H1 (cell line): Measurements from ENCODE around the gene SSR2. TPM values are rescaled to one million over a fixed set of nuclear protein-coding genes. Genes with fewer than 3 reads are reported as not detected.

ENCODE experiments used
- CTCF ChIA-PET: fragments of 300-600 bp; sonication (Branson Sonifier 250); formaldehyde crosslinking; loops from one replicate; lab custom pipeline; 2021; ENCODE audit not compliant: partially characterized antibody; lab: Charles Lee
- POLR2A ChIA-PET: fragments of 300-600 bp; sonication (Branson Sonifier 250); formaldehyde crosslinking; loops from one replicate; lab custom pipeline; 2021; ENCODE audit warnings: inconsistent platforms; ENCODE audit not compliant: partially characterized antibody; lab: Charles Lee
- DNase-seq, 2 experiments: peaks; one replicate each; pipeline versions ENCODE4 v3.0.0 to v3.0.0-alpha.2; 2010 to 2022; ENCODE audit warnings: low spot score in 2 of 2, low read depth in 1 of 2, mixed read lengths in 1 of 2
- FAIRE-seq: peaks from 2 replicates; lab custom pipeline; 2011; peaks lifted over from hg19 to GRCh38; lab: Jason Lieb, UNC
- H2AFZ ChIP-seq: 2 replicates; pipeline ENCODE4 v1.8.1; 2012; ENCODE audit warnings: low read length, inconsistent platforms
- H2AK5ac ChIP-seq: 2 replicates; pipeline ENCODE4 v1.6.1; 2013; ENCODE audit warnings: low read depth, low read length
- H2BK120ac ChIP-seq: replicated peaks from 2 replicates; pipeline ENCODE3; 2013; ENCODE audit warnings: low read depth, low read length, inconsistent platforms
- H2BK12ac ChIP-seq: 2 replicates; pipeline ENCODE4 v1.6.1; 2013; ENCODE audit warnings: low read depth, low read length
- H2BK15ac ChIP-seq: 2 replicates; pipeline ENCODE4 v1.6.1; 2013; ENCODE audit warnings: low read length
- H2BK20ac ChIP-seq: 2 replicates; pipeline ENCODE4 v1.6.1; 2013; ENCODE audit warnings: low read length
- H2BK5ac ChIP-seq: 2 replicates; pipeline ENCODE4 v1.6.1; 2013; ENCODE audit warnings: low read depth, low read length
- H3K14ac ChIP-seq: 2 replicates; pipeline ENCODE4 v1.6.1; 2013; ENCODE audit warnings: inconsistent platforms; ENCODE audit not compliant: insufficient read length
- H3K18ac ChIP-seq: 2 replicates; pipeline ENCODE4 v1.6.1; 2013; ENCODE audit warnings: low read length; ENCODE audit errors: extremely low read depth
- H3K23ac ChIP-seq: 2 replicates; pipeline ENCODE4 v1.6.1; 2013; ENCODE audit warnings: inconsistent platforms; ENCODE audit not compliant: insufficient read length
- H3K23me2 ChIP-seq: 2 replicates; pipeline ENCODE4 v1.6.1; 2013; ENCODE audit warnings: low read depth, low read length
- H3K27ac ChIP-seq: 2 replicates; pipeline ENCODE4 v1.6.1; 2011; ENCODE audit warnings: low read depth, low read length, inconsistent platforms
- H3K27me3 ChIP-seq, 4 experiments: replicated peaks in 1 of 4; 1 replicate in 1 of 4; 2 replicates in 3 of 4; pipeline versions ENCODE4 v1.6.1 to v1.8.1; 2011 to 2013; ENCODE audit warnings: low read length in 3 of 4, mild to moderate bottlenecking in 3 of 4, inconsistent platforms in 2 of 4, mixed read lengths in 2 of 4, moderate library complexity in 1 of 4; ENCODE audit not compliant: control insufficient read depth in 3 of 4, insufficient read depth in 3 of 4; ENCODE audit errors: extremely low read depth in 1 of 4
- H3K36me3 ChIP-seq, 4 experiments: 2 replicates each; pipeline versions ENCODE4 v1.6.1 to v1.8.1; 2011 to 2013; ENCODE audit warnings: mild to moderate bottlenecking in 4 of 4, low read length in 3 of 4, moderate library complexity in 2 of 4, control low read depth in 1 of 4, inconsistent platforms in 1 of 4; ENCODE audit not compliant: insufficient read depth in 4 of 4, control insufficient read depth in 2 of 4
- H3K4ac ChIP-seq: replicated peaks from 2 replicates; pipeline ENCODE3; 2013; ENCODE audit warnings: low read length, low read depth, mixed read lengths, inconsistent platforms; ENCODE audit not compliant: insufficient read length
- H3K4me1 ChIP-seq, 4 experiments: replicated peaks in 1 of 4; 1 replicate in 1 of 4; 2 replicates in 3 of 4; pipeline versions ENCODE4 v1.6.1 to v1.8.1; 2011 to 2013; ENCODE audit warnings: low read length in 3 of 4, inconsistent platforms in 2 of 4, mixed read lengths in 1 of 4; ENCODE audit not compliant: insufficient read depth in 4 of 4, control insufficient read depth in 3 of 4
- H3K4me2 ChIP-seq, 2 experiments: 2 replicates each; pipeline versions ENCODE4 v1.6.1 to v1.8.1; 2011 to 2013; ENCODE audit warnings: low read depth in 2 of 2, low read length in 2 of 2, control low read depth in 1 of 2, inconsistent platforms in 1 of 2, mild to moderate bottlenecking in 1 of 2; ENCODE audit not compliant: insufficient read depth in 1 of 2
- H3K4me3 ChIP-seq, 4 experiments: fragments of 200-600, 300-600 bp in 1 of 4; sonication (generic), shearing (Covaris generic), sonication (Bioruptor Twin) in 1 of 4; 2 replicates each; pipeline versions ENCODE4 v1.5.1 to v1.8.1; 2011 to 2016; ENCODE audit warnings: low read length in 4 of 4, low read depth in 3 of 4, control low read depth in 2 of 4, inconsistent platforms in 2 of 4, mild to moderate bottlenecking in 2 of 4, mixed read lengths in 1 of 4, moderate library complexity in 1 of 4; ENCODE audit not compliant: insufficient read depth in 2 of 4; ENCODE audit errors: extremely low read depth in 1 of 4
- H3K56ac ChIP-seq: replicated peaks from 2 replicates; pipeline ENCODE3; 2013; ENCODE audit warnings: low read depth, mild to moderate bottlenecking, mixed read lengths, low read length, inconsistent platforms; ENCODE audit not compliant: insufficient read length
- H3K79me1 ChIP-seq: 2 replicates; pipeline ENCODE4 v1.6.1; 2013; ENCODE audit warnings: low read depth, low read length, control low read depth
- H3K79me2 ChIP-seq, 2 experiments: 2 replicates each; pipeline versions ENCODE4 v1.6.1 to v1.8.1; 2012 to 2013; ENCODE audit warnings: low read length in 2 of 2, mild to moderate bottlenecking in 2 of 2, inconsistent platforms in 1 of 2; ENCODE audit not compliant: insufficient read depth in 2 of 2, control insufficient read depth in 1 of 2
- H3K9ac ChIP-seq, 4 experiments: replicated peaks in 1 of 4; 1 replicate in 1 of 4; 2 replicates in 3 of 4; pipeline versions ENCODE4 v1.6.1 to v1.8.1; 2011 to 2013; ENCODE audit warnings: low read depth in 3 of 4, low read length in 3 of 4, control low read depth in 2 of 4, mild to moderate bottlenecking in 2 of 4, moderate library complexity in 2 of 4, inconsistent platforms in 1 of 4; ENCODE audit errors: extremely low read depth in 1 of 4
- H3K9me3 ChIP-seq, 2 experiments: 2 replicates each; pipeline versions ENCODE4 v1.6.1 to v1.8.1; 2012 to 2013; ENCODE audit warnings: mild to moderate bottlenecking in 2 of 2, moderate library complexity in 2 of 2, control low read depth in 1 of 2, inconsistent platforms in 1 of 2, low read depth in 1 of 2, low read length in 1 of 2, mixed read lengths in 1 of 2; ENCODE audit not compliant: insufficient read depth in 2 of 2
- H4K20me1 ChIP-seq, 2 experiments: replicated peaks in 1 of 2; 2 replicates each; pipeline versions ENCODE3 to v1.8.1; 2011 to 2013; ENCODE audit warnings: inconsistent platforms in 2 of 2, low read length in 2 of 2, mild to moderate bottlenecking in 1 of 2; ENCODE audit not compliant: insufficient read depth in 2 of 2, control insufficient read depth in 1 of 2
- H4K5ac ChIP-seq: 2 replicates; pipeline ENCODE4 v1.6.1; 2013; ENCODE audit warnings: low read length, low read depth, mixed read lengths, inconsistent platforms; ENCODE audit not compliant: insufficient read length
- H4K8ac ChIP-seq: 2 replicates; pipeline ENCODE4 v1.8.0; 2013; ENCODE audit warnings: mild to moderate bottlenecking, moderate library complexity, low read length, inconsistent platforms; ENCODE audit not compliant: insufficient read depth; ENCODE audit errors: extremely low read depth
- H4K91ac ChIP-seq: replicated peaks from 2 replicates; pipeline ENCODE3; 2013; ENCODE audit warnings: low read length, mixed read lengths, inconsistent platforms; ENCODE audit not compliant: insufficient read length
- CHD2 ChIP-seq: IDR thresholded peaks from 2 replicates; pipeline ENCODE4 v1.6.1; 2012; ENCODE audit warnings: low read length, improper control_type of control experiment
- EGR1 ChIP-seq: IDR thresholded peaks from 2 replicates; pipeline ENCODE4 v1.6.1; 2011; ENCODE audit warnings: low read depth, low read length, borderline replicate concordance
- EP300 ChIP-seq, 2 experiments: IDR thresholded peaks; 1 replicate in 1 of 2; 2 replicates in 1 of 2; pipeline ENCODE4 v1.6.1; 2011 to 2012; ENCODE audit warnings: low read depth in 2 of 2, low read length in 2 of 2, mild to moderate bottlenecking in 2 of 2, borderline replicate concordance in 1 of 2, inconsistent platforms in 1 of 2, moderate library complexity in 1 of 2
- EZH2 ChIP-seq: fragments of 200-600 bp; sonication (generic); IDR thresholded peaks from 2 replicates; pipeline ENCODE4 v1.7.1; 2012; ENCODE audit warnings: low read depth, mild to moderate bottlenecking, moderate library complexity, low read length, inconsistent platforms; ENCODE audit not compliant: severe bottlenecking
- FOSL1 ChIP-seq: IDR thresholded peaks from 2 replicates; pipeline ENCODE4 v1.6.1; 2011; ENCODE audit warnings: mild to moderate bottlenecking, low read depth, low read length, moderate library complexity; ENCODE audit not compliant: insufficient read depth
- HDAC2 ChIP-seq, 2 experiments: fragments of 300-600 bp in 1 of 2; sonication (generic) in 1 of 2; IDR thresholded peaks; 2 replicates each; pipeline ENCODE4 v1.6.1; 2011 to 2012; ENCODE audit warnings: low read depth in 2 of 2, low read length in 2 of 2, mild to moderate bottlenecking in 2 of 2, moderate library complexity in 2 of 2, borderline replicate concordance in 1 of 2, inconsistent platforms in 1 of 2
- MAFK ChIP-seq: IDR thresholded peaks from 2 replicates; pipeline ENCODE4 v1.6.1; 2012; ENCODE audit warnings: low read depth, mild to moderate bottlenecking, improper control_type of control experiment, low read length
- RBBP5 ChIP-seq: IDR thresholded peaks from 2 replicates; pipeline ENCODE4 v1.7.1; 2012; ENCODE audit warnings: low read depth, mild to moderate bottlenecking, inconsistent platforms, low read length, moderate library complexity, borderline replicate concordance
- RNF2 ChIP-seq: fragments of 200-900, 300-1000 bp; sonication (generic); IDR thresholded peaks from 2 replicates; pipeline ENCODE4 v1.7.1; 2016; ENCODE audit warnings: borderline replicate concordance, low read depth, mild to moderate bottlenecking, antibody characterized with exemption, low read length; ENCODE audit not compliant: poor library complexity, severe bottlenecking; ENCODE audit errors: missing control alignments
- RXRA ChIP-seq: IDR thresholded peaks from 2 replicates; pipeline ENCODE4 v1.6.1; 2011; ENCODE audit warnings: low read depth, mild to moderate bottlenecking, low read length, moderate library complexity; ENCODE audit not compliant: insufficient read depth
- TEAD4 ChIP-seq: IDR thresholded peaks from 2 replicates; pipeline ENCODE4 v1.6.1; 2012; ENCODE audit warnings: low read depth, low read length, inconsistent platforms, mixed read lengths
- WGBS, 2 experiments: shearing (Covaris generic) in 1 of 2; methylation state at CpG; one replicate each; pipeline versions ENCODE4 v1.1.6 to v1.1.7; 2013 to 2015; ENCODE audit warnings: low lambda C conversion rate in 2 of 2, mixed read lengths in 2 of 2, inconsistent platforms in 1 of 2, low coverage in 1 of 2, missing lambda C conversion rate in 1 of 2; ENCODE audit not compliant: insufficient replicate concordance in 2 of 2, insufficient coverage in 1 of 2, insufficient read length in 1 of 2; ENCODE audit errors: extremely low coverage in 1 of 2, missing lambda C conversion rate in 1 of 2; 5-methylcytosine and 5-hydroxymethylcytosine counted together
- polyA plus RNA-seq, 7 experiments: library from polyadenylated mRNA; depleted of rRNA in 3 of 7; stranded (reverse) in 5 of 7; unstranded in 2 of 7; fragments of >200 nt in 5 of 7; fragments of 200-250 nt in 2 of 7; gene quantifications; 1 replicate in 5 of 7; 2 replicates in 1 of 7; 4 replicates in 1 of 7; pipeline versions ENCODE4 v1.2.1 to v1.2.3, GENCODE V29; 2011 to 2013; ENCODE audit warnings: missing spikeins in 2 of 7, mixed read lengths in 2 of 7
- total RNA-seq: library from RNA; stranded (reverse); fragmentation: NEBNext Ultra II Directional; extraction: Animal tissue kit (Norgen Biotek cat#: 25700); gene quantifications from 2 replicates; pipeline ENCODE4 v1.2.1, GENCODE V29; 2021

The SSR2 gene
- total and polyA plus RNA-seq, 2 of the 8 experiments (the other 6 are each of a cell fraction or from before 2014, with no cell fraction given) = 190 to 648 TPM

DNA sequence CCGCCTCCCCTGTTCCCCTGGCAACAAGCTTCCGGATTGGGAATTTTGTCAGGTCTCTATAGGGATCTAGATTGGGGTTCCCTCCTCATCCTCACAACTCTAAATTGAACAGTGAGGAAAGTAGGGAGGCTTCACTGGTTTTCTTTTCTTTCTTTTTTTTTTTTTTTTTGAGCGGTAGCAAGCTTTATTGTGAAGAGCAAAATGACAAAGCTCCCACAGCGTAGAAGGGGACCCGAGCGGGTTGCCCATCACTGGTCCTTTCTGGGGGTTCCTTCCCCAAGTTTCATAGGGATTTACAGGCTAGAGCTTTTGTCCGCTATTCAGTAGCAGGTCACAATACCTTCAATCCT, 52.7 kb downstream of the SSR2 start:
- H3K14ac ChIP-seq = no peak overlapping the region
- ChIA-PET POLR2A (interaction anchor here (0.7 to 16.7 kb wide), 12 partner anchors 17 to 115 kb away, joined by 3 to 282 read pairs (median 4); partner anchors contain the start of genes ARHGEF2, KHDC4, LAMTOR2 and RAB25), CTCF (interaction anchor here (0.7 to 6.7 kb wide), 16 partner anchors 10 to 266 kb away, joined by 3 to 79 read pairs (median 6); partner anchors contain the start of genes ARHGEF2, LAMTOR2, RIT1 and UBQLN4)
- H2AK5ac ChIP-seq = no peak overlapping the region
- DNase-seq (no peak), FAIRE-seq (no peak)
- H3K18ac ChIP-seq = no peak overlapping the region
- H3K4me2 ChIP-seq = 0 out of 4 replicates have a peak overlapping the region, but pooled peaks of 1 of the 2 experiments have one; percentile 9
- H2BK120ac ChIP-seq = no peak overlapping the region
- peaks cover 0 to 33% (median 17%) of the 10 kb centered on the region in 4 experiments; a peak in 6 of 7 replicates for H3K4me1 ChIP-seq
- peaks cover 17 to 31% of the 10 kb centered on the region in 2 experiments for H4K20me1 ChIP-seq
- no peaks in the 10 kb centered on the region for H3K23me2 ChIP-seq
- 77% methylated on average over 6 of the region's 7 CpGs; no CpG with 5 or more reads in 1 of the 2 experiments for WGBS, 2 experiments
- H3K9ac ChIP-seq = no peak overlapping the region
- H3K79me1 ChIP-seq = peaks cover 28% of the 10 kb centered on the region
- no peak overlapping the region for H2AFZ ChIP-seq
- no peak overlapping the region for H2BK15ac ChIP-seq
- no peaks in the 10 kb centered on the region for H3K9me3 ChIP-seq
- H3K23ac ChIP-seq = no peak overlapping the region
- no peak overlapping the region for H4K91ac ChIP-seq
- H3K56ac ChIP-seq = no peak overlapping the region
- H3K27ac ChIP-seq = peak overlapping the region; percentile 75; the same call in 1 of the 2 replicates
- peaks cover 7 to 52% of the 10 kb centered on the region in 2 experiments; a peak in 3 of 4 replicates for H3K79me2 ChIP-seq
- H4K5ac ChIP-seq = no peak overlapping the region
- peaks cover 17 to 43% (median 31%) of the 10 kb centered on the region in 4 experiments for H3K36me3 ChIP-seq
- H3K4ac ChIP-seq = no peak overlapping the region
- H3K27me3 ChIP-seq = no peaks in the 10 kb centered on the region
- no peak overlapping the region for H2BK12ac ChIP-seq
- H3K4me3 ChIP-seq = no peak overlapping the region
- H2BK20ac ChIP-seq = no peak overlapping the region
- H2BK5ac ChIP-seq = no peak overlapping the region
- no peak overlapping the region; the same call in 1 of the 2 replicates for H4K8ac ChIP-seq
- TF ChIP-seq HDAC2 (IDR thresholded peaks at IDR 0.05; ENCODE audit: borderline replicate concordance in 1 of 2, low read depth in 2 of 2, low read length in 2 of 2) = no peak
- no peak for TF ChIP-seq RNF2
- no peak for TF ChIP-seq RXRA
- no peak for TF ChIP-seq EP300 (IDR thresholded peaks at IDR 0.05; ENCODE audit: borderline replicate concordance in 1 of 2, low read depth in 2 of 2, low read length in 2 of 2)
- no peak for TF ChIP-seq MAFK
- TF ChIP-seq FOSL1 = no peak
- TF ChIP-seq EZH2 = no peak
- no peak for TF ChIP-seq RBBP5
- TF ChIP-seq EGR1 = no peak
- no peak for TF ChIP-seq CHD2
- no peak for TF ChIP-seq TEAD4
